Measurements from ENCODE around the gene ACOT8. TPM values are rescaled to one million over a fixed set of nuclear protein-coding genes. Genes with fewer than 3 reads are reported as not detected.

ACOT8 gene
- total and polyA plus RNA-seq, 7 donors, result 20.2 to 32.9 (median 29.3) TPM

GRCh38 chr20:45860560-45861220 lies 3.5 kb upstream of the ACOT8 start:
- WGBS, 3 donors, result 61 to 81% (median 71%) methylated on average over 7 of the region's 7 CpGs

GRCh38 chr20:45859916-45860315 lies 2.7 kb upstream of the ACOT8 start:
- Histone ChIP-seq H3K4me3 (no peak overlapping the region), H3K9me3 (no peaks in the 10 kb centered on the region), H3K27ac (no peak overlapping the region), H3K4me1 (peaks cover 17% of the 10 kb centered on the region), H3K27me3 (ENCODE audit: insufficient read depth in 3 of 3, low read length in 2 of 3) (no peaks in the 10 kb centered on the region), H3K36me3 (ENCODE audit: insufficient read depth in 1 of 2, low read depth in 1 of 2) (no peaks in the 10 kb centered on the region)
- intact Hi-C loops (cut with DNase I), result no loop called here
- 82 to 92% (median 85%) methylated on average over 5 of the region's 5 CpGs for WGBS, 3 donors
- ATAC-seq (no peak), DNase-seq (no peak)
- no peak for TF ChIP-seq CTCF (IDR thresholded peaks at IDR 0.05)

More at GRCh38 chr20:45860560-45861220, 3.5 kb upstream of the ACOT8 start:
- ATAC-seq (no peak), DNase-seq (no peak)
- no peak overlapping the region for H3K27ac ChIP-seq
- H3K9me3 ChIP-seq, result no peaks in the 10 kb centered on the region
- no peak for TF ChIP-seq CTCF (IDR thresholded peaks at IDR 0.05)
- H3K36me3 ChIP-seq (ENCODE audit: insufficient read depth in 1 of 2, low read depth in 1 of 2), result no peaks in the 10 kb centered on the region
- intact Hi-C loops (cut with DNase I), result no loop called here
- no peaks in the 10 kb centered on the region for H3K27me3 ChIP-seq (ENCODE audit: insufficient read depth in 3 of 3, low read length in 2 of 3)
- H3K4me3 ChIP-seq, result no peak overlapping the region
- H3K4me1 ChIP-seq, result peaks cover 10% of the 10 kb centered on the region

- H3K9me3 ChIP-seq, result no peaks in the 10 kb centered on the region
- H3K4me3 ChIP-seq, result peak overlapping the region; percentile 87
- no peak for TF ChIP-seq CTCF (IDR thresholded peaks at IDR 0.05)
- H3K36me3 ChIP-seq (ENCODE audit: insufficient read depth in 1 of 2, low read depth in 1 of 2), result peaks cover 0 to 13% of the 10 kb centered on the region in 2 donors
- no peak for DNase-seq
- intact Hi-C loops (cut with DNase I), result no loop called here
- H3K27me3 ChIP-seq (ENCODE audit: insufficient read depth in 3 of 3, low read length in 2 of 3), result no peaks in the 10 kb centered on the region
- WGBS, 3 donors, result 12 to 18% (median 13%) methylated on average over 12 to 13 of the region's 13 CpGs
- peaks cover 24% of the 10 kb centered on the region for H3K4me1 ChIP-seq
- peak; percentile 2 to 22 (median 4) for ATAC-seq
- peak overlapping the region; percentile 85 for H3K27ac ChIP-seq
Observed at GRCh38 chr20:45857882-45858216, 657 bp upstream of the ACOT8 start.

GRCh38 chr20:45853484-45853883 lies 3.7 kb downstream of the ACOT8 start:
- Histone ChIP-seq H3K9me3 (no peaks in the 10 kb centered on the region), H3K4me1 (peaks cover 24% of the 10 kb centered on the region), H3K27me3 (ENCODE audit: insufficient read depth in 3 of 3, low read length in 2 of 3) (no peaks in the 10 kb centered on the region), H3K27ac (peak overlapping the region; percentile 1), H3K36me3 (ENCODE audit: insufficient read depth in 1 of 2, low read depth in 1 of 2) (peaks cover 0 to 50% of the 10 kb centered on the region in 2 donors), H3K4me3 (no peak overlapping the region)
- ATAC-seq (no peak), DNase-seq (no peak)
- WGBS, 3 donors, result 70 to 80% (median 80%) methylated on average over 2 of the region's 2 CpGs
- intact Hi-C loops (cut with DNase I), result no loop called here
- no peak for TF ChIP-seq CTCF (IDR thresholded peaks at IDR 0.05)

GRCh38 chr20:45852326-45852725 lies 4.9 kb downstream of the ACOT8 start:
- Histone ChIP-seq H3K4me3 (no peak overlapping the region), H3K9me3 (no peaks in the 10 kb centered on the region), H3K36me3 (ENCODE audit: insufficient read depth in 1 of 2, low read depth in 1 of 2) (peaks cover 0 to 61% of the 10 kb centered on the region in 2 donors), H3K27ac (no peak overlapping the region), H3K4me1 (peaks cover 24% of the 10 kb centered on the region), H3K27me3 (ENCODE audit: insufficient read depth in 3 of 3, low read length in 2 of 3) (no peaks in the 10 kb centered on the region)
- WGBS, 3 donors, result 95 to 99% (median 97%) methylated on average over 6 of the region's 6 CpGs
- intact Hi-C loops (cut with DNase I), result no loop called here
- ATAC-seq (no peak), DNase-seq (no peak)
- no peak for TF ChIP-seq CTCF (IDR thresholded peaks at IDR 0.05)
